ENCODE data around the gene MAP3K19. TPM values are rescaled to one million over a fixed set of nuclear protein-coding genes. Genes with fewer than 3 reads are reported as not detected.

MAP3K19 gene, protein sequence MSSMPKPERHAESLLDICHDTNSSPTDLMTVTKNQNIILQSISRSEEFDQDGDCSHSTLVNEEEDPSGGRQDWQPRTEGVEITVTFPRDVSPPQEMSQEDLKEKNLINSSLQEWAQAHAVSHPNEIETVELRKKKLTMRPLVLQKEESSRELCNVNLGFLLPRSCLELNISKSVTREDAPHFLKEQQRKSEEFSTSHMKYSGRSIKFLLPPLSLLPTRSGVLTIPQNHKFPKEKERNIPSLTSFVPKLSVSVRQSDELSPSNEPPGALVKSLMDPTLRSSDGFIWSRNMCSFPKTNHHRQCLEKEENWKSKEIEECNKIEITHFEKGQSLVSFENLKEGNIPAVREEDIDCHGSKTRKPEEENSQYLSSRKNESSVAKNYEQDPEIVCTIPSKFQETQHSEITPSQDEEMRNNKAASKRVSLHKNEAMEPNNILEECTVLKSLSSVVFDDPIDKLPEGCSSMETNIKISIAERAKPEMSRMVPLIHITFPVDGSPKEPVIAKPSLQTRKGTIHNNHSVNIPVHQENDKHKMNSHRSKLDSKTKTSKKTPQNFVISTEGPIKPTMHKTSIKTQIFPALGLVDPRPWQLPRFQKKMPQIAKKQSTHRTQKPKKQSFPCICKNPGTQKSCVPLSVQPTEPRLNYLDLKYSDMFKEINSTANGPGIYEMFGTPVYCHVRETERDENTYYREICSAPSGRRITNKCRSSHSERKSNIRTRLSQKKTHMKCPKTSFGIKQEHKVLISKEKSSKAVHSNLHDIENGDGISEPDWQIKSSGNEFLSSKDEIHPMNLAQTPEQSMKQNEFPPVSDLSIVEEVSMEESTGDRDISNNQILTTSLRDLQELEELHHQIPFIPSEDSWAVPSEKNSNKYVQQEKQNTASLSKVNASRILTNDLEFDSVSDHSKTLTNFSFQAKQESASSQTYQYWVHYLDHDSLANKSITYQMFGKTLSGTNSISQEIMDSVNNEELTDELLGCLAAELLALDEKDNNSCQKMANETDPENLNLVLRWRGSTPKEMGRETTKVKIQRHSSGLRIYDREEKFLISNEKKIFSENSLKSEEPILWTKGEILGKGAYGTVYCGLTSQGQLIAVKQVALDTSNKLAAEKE (N-terminal part only)
- total RNA-seq = not detected
- long read RNA-seq = 0 reads

DNA sequence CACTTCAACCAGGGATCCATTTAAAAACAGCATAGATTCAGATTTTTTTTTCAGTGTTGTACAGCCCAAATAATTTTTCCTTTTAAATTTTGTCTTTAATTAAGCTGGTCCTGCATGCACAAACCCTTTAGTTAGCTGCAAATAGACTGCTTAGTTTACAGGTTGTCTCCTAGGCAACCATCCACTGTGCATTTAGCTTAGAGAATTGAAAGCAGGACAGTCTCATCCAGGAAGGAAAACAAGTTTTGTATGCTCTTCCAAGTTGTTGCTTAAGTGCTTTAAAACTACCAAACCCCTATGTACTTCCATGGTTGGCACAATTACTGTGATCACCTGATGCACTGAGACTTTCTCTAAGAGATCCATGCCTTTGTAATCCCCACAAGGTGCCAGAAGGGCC is at the start of gene MAP3K19:
MAP3K19 (minus strand) TSS at position 148 of the 400 bp plus-strand sequence. CDS start 22,800 bp downstream, outside the sequence.
- H3K36me3 ChIP-seq = no peaks in the 10 kb centered on the region
- TF ChIP-seq, protein P1, sequence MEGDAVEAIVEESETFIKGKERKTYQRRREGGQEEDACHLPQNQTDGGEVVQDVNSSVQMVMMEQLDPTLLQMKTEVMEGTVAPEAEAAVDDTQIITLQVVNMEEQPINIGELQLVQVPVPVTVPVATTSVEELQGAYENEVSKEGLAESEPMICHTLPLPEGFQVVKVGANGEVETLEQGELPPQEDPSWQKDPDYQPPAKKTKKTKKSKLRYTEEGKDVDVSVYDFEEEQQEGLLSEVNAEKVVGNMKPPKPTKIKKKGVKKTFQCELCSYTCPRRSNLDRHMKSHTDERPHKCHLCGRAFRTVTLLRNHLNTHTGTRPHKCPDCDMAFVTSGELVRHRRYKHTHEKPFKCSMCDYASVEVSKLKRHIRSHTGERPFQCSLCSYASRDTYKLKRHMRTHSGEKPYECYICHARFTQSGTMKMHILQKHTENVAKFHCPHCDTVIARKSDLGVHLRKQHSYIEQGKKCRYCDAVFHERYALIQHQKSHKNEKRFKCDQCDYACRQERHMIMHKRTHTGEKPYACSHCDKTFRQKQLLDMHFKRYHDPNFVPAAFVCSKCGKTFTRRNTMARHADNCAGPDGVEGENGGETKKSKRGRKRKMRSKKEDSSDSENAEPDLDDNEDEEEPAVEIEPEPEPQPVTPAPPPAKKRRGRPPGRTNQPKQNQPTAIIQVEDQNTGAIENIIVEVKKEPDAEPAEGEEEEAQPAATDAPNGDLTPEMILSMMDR (IDR thresholded peaks at IDR 0.05) = no peak
- no peaks in the 10 kb centered on the region for H3K9me3 ChIP-seq
- H3K4me3 ChIP-seq = no peak within 1 kb of the TSS
- intact Hi-C loops (cut with DNase I) = no loop called here
- no peaks in the 10 kb centered on the region for H3K27me3 ChIP-seq
- H3K27ac ChIP-seq = no peak within 1 kb of the TSS
- H3K4me1 ChIP-seq = no peaks in the 10 kb centered on the region
- ATAC-seq (no peak), DNase-seq (no peak)

DNA sequence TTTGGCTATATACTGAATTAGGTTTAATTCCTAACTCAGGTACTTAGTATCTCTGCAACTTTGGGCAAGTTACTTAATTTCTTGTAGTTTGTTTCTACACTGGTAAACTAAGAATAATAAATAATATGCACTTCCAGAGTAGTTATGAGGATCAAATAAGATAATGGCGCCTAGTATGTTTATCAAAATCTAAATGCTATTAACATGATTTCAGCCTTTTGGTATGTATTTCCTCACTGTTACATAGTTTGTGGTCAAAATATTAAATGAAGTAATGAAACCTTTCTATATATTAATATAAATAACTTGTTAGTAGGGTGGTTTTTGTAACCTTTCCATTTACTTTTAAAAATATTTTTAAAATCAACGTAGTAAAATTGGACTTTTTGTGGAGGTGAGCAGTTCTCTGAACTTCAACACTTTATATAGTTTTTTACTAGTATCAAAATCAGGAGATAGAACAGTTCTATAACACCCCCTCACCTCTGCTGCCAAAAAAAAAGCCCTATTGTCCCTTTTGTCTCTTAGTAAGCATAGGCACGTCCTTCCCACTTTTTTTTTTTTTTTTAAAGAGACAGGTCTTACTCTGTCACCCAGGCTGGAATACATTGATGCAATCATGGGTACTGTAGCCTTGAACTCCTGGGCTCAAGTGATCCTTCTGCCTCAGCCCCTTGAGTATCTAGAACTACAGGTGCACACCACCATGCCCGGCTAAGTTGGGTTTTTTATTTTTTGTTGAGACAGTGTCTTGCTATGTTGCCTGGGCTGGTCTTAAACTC is 49.6 kb upstream of the MAP3K19 start:
- Histone ChIP-seq H3K4me3 (no peak overlapping the region), H3K36me3 (peaks cover 27% of the 10 kb centered on the region), H3K27ac (no peak overlapping the region), H3K9me3 (no peaks in the 10 kb centered on the region), H3K27me3 (no peaks in the 10 kb centered on the region), H3K4me1 (no peaks in the 10 kb centered on the region)
- intact Hi-C loops (cut with DNase I) = no loop called here
- DNase-seq (no peak), ATAC-seq (no peak)
- TF ChIP-seq, protein P1 (IDR thresholded peaks at IDR 0.05) = no peak

DNA sequence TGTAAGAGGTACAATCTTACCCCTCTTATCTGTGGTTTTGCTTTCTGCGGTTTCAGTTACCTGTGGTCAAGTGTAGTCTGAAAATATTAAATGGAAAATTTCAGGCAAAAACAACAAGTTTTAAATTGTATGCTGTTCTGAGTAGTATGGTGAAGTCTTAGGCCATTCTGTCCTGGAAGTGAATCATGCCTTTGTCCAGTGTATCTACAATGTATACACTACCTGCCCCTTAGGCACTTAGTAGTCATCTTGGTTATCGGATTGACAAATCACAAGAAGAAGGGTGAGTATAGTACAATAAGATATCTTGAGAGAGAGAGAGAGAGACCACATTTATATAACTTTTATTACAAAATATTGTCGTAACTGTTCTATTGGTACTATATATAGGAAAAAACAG is 48.3 kb upstream of the MAP3K19 start:
- DNase-seq (no peak), ATAC-seq (no peak)
- peaks cover 27% of the 10 kb centered on the region for H3K36me3 ChIP-seq
- no peaks in the 10 kb centered on the region for H3K27me3 ChIP-seq
- no peaks in the 10 kb centered on the region for H3K9me3 ChIP-seq
- intact Hi-C loops (cut with DNase I) = no loop called here
- TF ChIP-seq, protein P1 (IDR thresholded peaks at IDR 0.05) = no peak
- H3K27ac ChIP-seq = no peak overlapping the region
- H3K4me1 ChIP-seq = no peaks in the 10 kb centered on the region
- no peak overlapping the region for H3K4me3 ChIP-seq

DNA sequence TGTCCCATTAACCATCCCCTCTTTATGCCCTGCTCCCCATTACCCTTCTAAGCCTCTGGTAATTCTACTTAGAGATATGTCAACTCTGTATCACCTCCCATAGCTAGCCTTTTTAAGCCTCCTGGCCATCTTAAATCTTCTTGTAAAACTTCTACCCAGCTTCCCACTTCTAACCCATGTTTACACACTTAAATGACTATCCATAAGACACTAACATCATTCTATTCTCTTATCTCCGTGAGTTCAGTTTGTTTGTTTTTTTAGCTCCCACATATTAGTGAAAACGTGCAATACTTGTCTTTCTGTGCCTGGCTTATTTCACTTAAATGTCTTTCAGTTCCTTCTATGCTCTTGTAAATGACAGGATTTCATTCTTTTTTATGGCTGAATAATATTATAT is 47.3 kb upstream of the MAP3K19 start:
- DNase-seq (no peak), ATAC-seq (no peak)
- no peaks in the 10 kb centered on the region for H3K27me3 ChIP-seq
- peaks cover 27% of the 10 kb centered on the region for H3K36me3 ChIP-seq
- no peaks in the 10 kb centered on the region for H3K4me1 ChIP-seq
- intact Hi-C loops (cut with DNase I) = no loop called here
- TF ChIP-seq, protein P1 (IDR thresholded peaks at IDR 0.05) = no peak
- H3K9me3 ChIP-seq = no peaks in the 10 kb centered on the region
- H3K4me3 ChIP-seq = no peak overlapping the region
- no peak overlapping the region for H3K27ac ChIP-seq
